GM19238 (cell line): ENCODE data around the gene UBAC1.
"Not testable (repeated sequence)": the region's sequence is repeated elsewhere in the genome, so short reads cannot be mapped to it uniquely, and the experiment has no call there.

Source experiments
- DNase-seq: peaks from one replicate; pipeline ENCODE4 v3.0.0; 2011; ENCODE audit warnings: low spot score; ENCODE audit not compliant: insufficient read length

The UBAC1 gene

DNA sequence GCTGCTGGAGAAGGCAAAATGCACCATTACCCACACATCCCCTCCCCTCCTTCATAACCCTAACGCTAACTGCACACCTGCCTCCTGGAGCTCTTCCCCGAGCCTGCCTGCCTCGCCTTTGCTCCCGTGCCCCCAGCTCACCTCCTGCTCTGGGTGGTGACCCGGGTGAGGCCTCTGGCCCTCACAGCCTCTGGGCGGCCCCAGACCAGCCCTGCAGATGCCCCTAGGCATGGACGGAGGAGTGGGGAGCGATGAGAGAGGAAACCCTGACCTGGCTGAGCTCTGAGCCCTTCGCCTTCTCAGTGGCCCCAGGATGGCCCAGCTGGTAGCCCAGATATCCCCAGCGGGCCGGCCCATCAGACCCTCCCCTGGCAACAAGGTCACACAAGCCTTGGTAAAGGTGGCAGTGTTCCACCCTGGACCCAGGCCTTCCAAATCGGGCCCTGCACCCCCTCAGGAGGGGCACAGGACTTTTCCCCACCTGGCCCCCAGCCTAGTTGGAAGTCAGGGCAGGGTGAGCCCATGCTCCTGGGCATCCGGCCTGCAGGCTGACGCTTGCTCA lies 39.3 kb downstream of the UBAC1 start:
- no peak for DNase-seq

DNA sequence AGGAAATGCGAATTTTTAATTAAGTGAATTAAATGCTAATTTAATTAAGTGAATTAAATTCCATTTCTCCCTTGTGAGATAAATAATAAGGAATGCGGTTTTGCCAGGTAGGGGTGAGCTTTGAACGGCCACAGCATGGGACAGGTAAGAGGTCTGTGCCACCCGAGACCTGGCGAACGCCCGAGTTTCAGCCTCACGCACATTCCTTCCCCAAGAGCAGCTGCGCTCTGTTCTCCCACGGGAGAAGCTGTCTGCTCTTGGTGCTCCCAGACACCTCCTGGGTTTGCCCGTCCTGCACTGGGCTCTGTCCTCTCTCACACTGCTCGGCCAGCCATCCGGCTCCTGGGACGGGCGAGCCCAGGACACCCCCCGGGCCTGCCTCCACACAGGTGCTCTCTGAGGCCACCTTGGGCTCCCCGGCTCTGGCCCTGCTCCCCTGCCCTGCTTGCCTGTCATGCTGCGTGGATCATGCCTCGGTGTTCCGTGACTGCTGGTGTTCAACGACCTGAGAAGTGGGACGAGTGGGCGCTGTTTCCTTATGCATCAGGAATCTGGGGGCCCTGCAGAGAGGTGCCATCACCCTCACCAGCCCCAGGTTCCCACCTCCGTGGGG lies 40.1 kb downstream of the UBAC1 start:
- no peak for DNase-seq

DNA sequence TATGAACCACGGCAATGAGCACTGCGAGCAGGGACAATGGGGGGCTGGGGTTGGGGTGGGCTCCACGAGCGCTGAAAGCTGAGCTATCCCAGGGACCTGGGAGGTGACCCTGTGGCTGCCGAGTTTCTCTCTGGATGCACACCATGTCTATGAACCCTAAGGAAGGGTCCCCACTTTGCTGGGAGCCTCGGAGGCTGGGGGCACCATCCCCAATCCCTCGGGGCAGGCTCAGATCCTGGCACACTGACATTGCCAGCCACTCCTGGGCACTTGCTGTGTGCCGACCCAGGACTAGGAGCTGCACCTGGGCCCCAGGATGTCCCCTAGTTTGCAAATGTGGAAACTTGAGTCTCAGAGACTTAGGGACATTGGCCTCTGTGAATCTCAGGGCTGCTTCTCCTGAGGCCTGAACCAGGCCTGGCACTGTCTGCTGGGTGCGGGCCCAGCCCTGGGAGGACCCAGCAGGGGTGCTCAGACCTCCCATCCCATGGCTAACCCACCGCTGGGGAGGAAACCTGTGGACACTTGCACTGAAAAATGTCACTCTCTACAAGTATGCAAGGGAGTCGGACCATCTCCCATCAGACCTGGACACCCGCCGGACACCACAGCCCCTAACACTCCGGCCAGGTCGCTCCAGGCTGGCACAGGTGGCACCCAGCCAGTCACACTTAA lies 40.8 kb downstream of the UBAC1 start:
- DNase-seq = no peak

GRCh38 chr9:135919318-135919890 lies 41.8 kb downstream of the UBAC1 start:
- DNase-seq = no peak

- DNase-seq = not testable (repeated sequence)
Observed at GRCh38 chr9:135916227-135916626, 44.9 kb downstream of the UBAC1 start.

- no peak for DNase-seq
Observed at GRCh38 chr9:135914921-135915320, 46.3 kb downstream of the UBAC1 start.

- not testable (repeated sequence) for DNase-seq
Observed at GRCh38 chr9:135911233-135911632, 49.9 kb downstream of the UBAC1 start.

GRCh38 chr9:135910757-135911156 lies 50.4 kb downstream of the UBAC1 start:
- no peak for DNase-seq

- no peak for DNase-seq
Observed at GRCh38 chr9:135910216-135910615, 51.0 kb downstream of the UBAC1 start.

DNA sequence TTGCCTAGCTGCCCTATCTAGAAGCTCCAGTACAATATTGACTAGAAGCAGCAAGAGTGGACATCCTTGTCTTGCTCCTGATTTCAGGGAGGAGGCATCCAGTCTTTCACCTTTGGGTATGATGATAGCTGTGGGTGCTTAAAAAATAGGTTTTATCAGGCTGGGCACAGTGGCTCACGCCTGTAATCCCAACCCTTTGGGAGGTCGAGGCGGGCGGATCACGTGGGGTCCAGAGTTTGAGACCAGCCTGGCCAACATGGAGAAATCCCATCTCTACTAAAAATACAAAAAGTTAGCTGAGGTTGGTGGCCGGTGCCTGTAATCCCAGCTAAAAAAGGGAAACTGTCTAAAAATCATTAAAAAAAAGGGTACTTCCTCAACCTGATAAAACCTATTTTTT lies 51.8 kb downstream of the UBAC1 start:
- DNase-seq = no peak

GRCh38 chr9:135908754-135909204 lies 52.4 kb downstream of the UBAC1 start:
- no peak for DNase-seq

- no peak for DNase-seq
Observed at GRCh38 chr9:135908093-135908753, 53.0 kb downstream of the UBAC1 start.

DNA sequence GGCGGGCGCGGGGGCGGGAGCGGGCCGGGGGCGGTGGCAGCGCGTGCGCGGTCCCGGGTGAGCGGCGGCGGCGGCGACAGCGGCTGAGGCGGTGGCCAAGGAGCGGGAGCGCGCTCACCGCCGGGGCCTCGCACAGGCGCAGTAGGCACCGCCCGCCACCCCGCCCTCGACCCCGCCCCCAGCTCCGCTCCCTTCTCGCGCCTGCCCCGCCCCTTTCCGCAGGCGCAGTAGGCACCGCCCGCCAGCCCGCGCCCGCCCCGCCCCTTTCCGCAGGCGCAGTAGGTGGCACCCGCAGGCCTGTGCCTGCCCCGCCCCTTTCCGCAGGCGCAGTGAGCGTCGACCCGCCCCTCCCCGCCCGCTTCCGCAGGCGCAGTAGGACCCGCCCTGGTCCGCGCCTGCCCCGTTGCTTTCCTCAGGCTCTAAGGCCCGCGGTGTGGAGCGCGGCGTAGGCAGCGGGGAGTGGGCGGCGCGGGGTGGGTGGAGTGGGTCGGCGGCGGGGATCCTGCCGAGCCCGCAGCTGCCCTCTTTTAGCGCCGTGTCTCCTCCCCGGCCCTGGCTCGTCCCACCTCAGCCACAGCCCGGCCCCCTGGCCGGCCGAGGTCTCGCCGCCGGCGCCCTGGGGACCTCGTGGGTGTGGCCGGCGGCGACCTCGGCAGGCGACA lies 53.6 kb downstream of the UBAC1 start, which contains the start of gene CAMSAP1:
Gene CAMSAP1, minus strand, starts transcription at position 116 of the 662 bp plus-strand sequence. CDS start 387 bp downstream, outside the sequence.
- DNase-seq = peak; percentile 94

- no peak for DNase-seq
Observed at GRCh38 chr9:135907006-135907430, 54.2 kb downstream of the UBAC1 start.

DNA sequence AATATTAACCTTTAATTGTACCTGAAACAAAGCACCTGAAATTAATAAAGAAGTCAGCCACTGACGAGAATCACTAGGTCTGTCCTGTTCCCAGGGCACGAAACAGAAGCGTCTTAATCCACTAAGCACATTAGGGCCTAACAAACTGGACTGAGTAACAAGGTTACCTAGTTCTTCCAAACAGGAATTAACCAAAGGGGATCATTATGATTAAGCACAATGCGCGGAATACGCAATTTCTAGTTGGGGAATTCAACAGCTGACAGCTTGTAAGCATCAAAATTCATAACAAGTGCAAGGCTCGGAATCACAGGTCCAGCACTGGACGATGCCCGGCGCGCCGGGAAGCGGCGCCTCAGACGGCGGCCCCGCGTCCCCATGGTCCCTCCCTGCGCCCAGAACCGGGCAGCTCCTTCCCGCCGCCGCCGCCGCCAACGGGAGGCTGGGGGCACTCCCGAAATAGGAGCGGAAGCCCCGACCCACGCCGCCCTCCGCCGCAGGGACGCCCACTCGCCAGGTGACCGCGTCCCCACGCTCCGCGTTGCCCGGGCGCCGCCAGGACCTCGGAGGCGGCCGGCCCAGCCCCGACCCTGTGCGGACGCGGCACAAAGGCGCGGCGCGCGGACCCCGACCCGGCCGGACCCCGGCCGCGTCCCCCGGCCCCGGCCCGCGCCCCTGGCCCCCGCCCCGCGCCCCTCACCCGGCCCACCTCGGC lies 54.7 kb downstream of the UBAC1 start:
- DNase-seq = no peak

GRCh38 chr9:135905380-135906258 lies 55.6 kb downstream of the UBAC1 start:
- DNase-seq = no peak

- DNase-seq = no peak
Observed at GRCh38 chr9:135903786-135904520, 57.2 kb downstream of the UBAC1 start.

DNA sequence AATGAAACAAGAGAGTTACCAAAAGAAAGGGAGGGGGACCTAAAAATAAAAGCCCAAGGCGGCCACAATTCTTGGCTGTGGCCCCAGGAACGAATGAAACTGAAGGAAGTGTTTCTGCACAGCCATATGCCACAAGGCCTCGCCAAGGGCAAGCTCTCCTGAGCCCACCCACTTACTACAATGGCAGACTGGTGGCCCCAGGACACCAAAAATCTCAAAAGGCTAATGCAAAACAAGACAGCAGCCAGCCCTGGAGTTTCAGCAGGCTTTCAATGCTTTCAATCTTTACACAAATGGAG lies 57.9 kb downstream of the UBAC1 start:
- no peak for DNase-seq
